Peyer's patch (tissue), 4 donors: Measurements from ENCODE around the gene TTC23. TPM values are rescaled to one million over a fixed set of nuclear protein-coding genes. Genes with fewer than 3 reads are reported as not detected.

Experiments used
- DNase-seq, 3 donors: peaks; one replicate each; pipeline ENCODE4 v3.0.0-alpha.2; 2017 to 2019
- H3K27ac ChIP-seq, 4 donors: fragments of 200-600 bp; sonication (generic); one replicate each; pipeline ENCODE4 v1.5.1; 2016 to 2019
- H3K27me3 ChIP-seq, 2 donors: fragments of 200-600 bp; sonication (generic); one replicate each; pipeline ENCODE4 v1.5.1; 2019
- H3K36me3 ChIP-seq, 3 donors: fragments of 200-600 bp; sonication (generic); one replicate each; pipeline ENCODE4 v1.5.1; 2016 to 2019
- H3K4me1 ChIP-seq, 4 donors: fragments of 200-600 bp; sonication (generic); one replicate each; pipeline ENCODE4 v1.5.1; 2016 to 2019
- H3K4me3 ChIP-seq, 4 donors: fragments of 200-600 bp; sonication (generic); 1 replicate in 3 of 4; 2 replicates in 1 of 4; pipeline ENCODE4 v1.5.1; 2016 to 2019; ENCODE audit warnings: mild to moderate bottlenecking in 1 of 4
- H3K9me3 ChIP-seq, 4 donors: fragments of 200-600 bp; sonication (generic); one replicate each; pipeline ENCODE4 v1.5.1; 2016 to 2019; ENCODE audit warnings: mild to moderate bottlenecking in 1 of 4
- CTCF ChIP-seq, 6 experiments: fragments of 450-650 bp in 4 of 6; fragments of 200-600 bp in 2 of 6; sonication (generic) in 1 of 6; IDR thresholded peaks; one replicate each; pipeline ENCODE4 v1.5.1; 2017 to 2019; ENCODE audit warnings: antibody characterized with exemption in 6 of 6, mild to moderate bottlenecking in 3 of 6, moderate library complexity in 1 of 6
- POLR2A ChIP-seq, 2 donors: fragments of 450-650 bp; IDR thresholded peaks; one replicate each; pipeline ENCODE4 v1.5.1; 2017; ENCODE audit warnings: antibody characterized with exemption in 2 of 2, mild to moderate bottlenecking in 2 of 2, moderate library complexity in 2 of 2
- total RNA-seq, 4 donors: library from RNA; depleted of rRNA; stranded (reverse); fragments of >200 nt; gene quantifications; one replicate each; pipeline ENCODE4 v1.1.0, GENCODE V29; 2016

TTC23 gene
- total RNA-seq, 4 donors from 2014 or later, result 8.2 to 33.0 (median 22.9) TPM

GRCh38 chr15:99163271-99164062, 85.9 kb downstream of the TTC23 start:
- H3K4me3 ChIP-seq, result no peak overlapping the region
- no peak overlapping the region for H3K27ac ChIP-seq
- no peaks in the 10 kb centered on the region for H3K9me3 ChIP-seq
- TF ChIP-seq CTCF (IDR thresholded peaks at IDR 0.05) (no peak), POLR2A (IDR thresholded peaks at IDR 0.05) (no peak)
- peaks cover 0 to 14% (median 0%) of the 10 kb centered on the region in 3 donors for H3K36me3 ChIP-seq
- DNase-seq, result no peak
- H3K4me1 ChIP-seq, result no peaks in the 10 kb centered on the region
- no peaks in the 10 kb centered on the region for H3K27me3 ChIP-seq

GRCh38 chr15:99158626-99159412, 90.6 kb downstream of the TTC23 start:
- Histone ChIP-seq H3K9me3 (no peaks in the 10 kb centered on the region), H3K27me3 (no peaks in the 10 kb centered on the region), H3K4me3 (no peak overlapping the region), H3K36me3 (peaks cover 0 to 14% (median 0%) of the 10 kb centered on the region in 3 donors), H3K27ac (no peak overlapping the region), H3K4me1 (no peaks in the 10 kb centered on the region)
- TF ChIP-seq CTCF (IDR thresholded peaks at IDR 0.05) (no peak), POLR2A (IDR thresholded peaks at IDR 0.05) (no peak)
- DNase-seq, result no peak

- no peak for TF ChIP-seq CTCF (IDR thresholded peaks at IDR 0.05)
- no peak for TF ChIP-seq POLR2A (IDR thresholded peaks at IDR 0.05)
- Histone ChIP-seq H3K27ac (no peak overlapping the region), H3K4me3 (no peak overlapping the region), H3K36me3 (peaks cover 0 to 14% (median 0%) of the 10 kb centered on the region in 3 donors), H3K4me1 (no peaks in the 10 kb centered on the region), H3K9me3 (no peaks in the 10 kb centered on the region), H3K27me3 (no peaks in the 10 kb centered on the region)
- DNase-seq, result no peak
These were observed 91.9 kb downstream of the TTC23 start for GRCh38 chr15:99157456-99157855.

GRCh38 chr15:99155961-99156443, 93.4 kb downstream of the TTC23 start:
- H3K4me3 ChIP-seq, result no peak overlapping the region
- DNase-seq, result no peak
- peaks cover 0 to 5% (median 0%) of the 10 kb centered on the region in 3 donors for H3K36me3 ChIP-seq
- no peaks in the 10 kb centered on the region for H3K27me3 ChIP-seq
- TF ChIP-seq CTCF (IDR thresholded peaks at IDR 0.05), result no peak
- TF ChIP-seq POLR2A (IDR thresholded peaks at IDR 0.05), result no peak
- H3K27ac ChIP-seq, result no peak overlapping the region
- H3K4me1 ChIP-seq, result no peaks in the 10 kb centered on the region
- no peaks in the 10 kb centered on the region for H3K9me3 ChIP-seq

- no peak overlapping the region for H3K4me3 ChIP-seq
- no peaks in the 10 kb centered on the region for H3K27me3 ChIP-seq
- peaks cover 0 to 5% (median 0%) of the 10 kb centered on the region in 3 donors for H3K36me3 ChIP-seq
- H3K9me3 ChIP-seq, result no peaks in the 10 kb centered on the region
- H3K4me1 ChIP-seq, result no peaks in the 10 kb centered on the region
- H3K27ac ChIP-seq, result no peak overlapping the region
- no peak for TF ChIP-seq POLR2A (IDR thresholded peaks at IDR 0.05)
- no peak for TF ChIP-seq CTCF (IDR thresholded peaks at IDR 0.05)
- DNase-seq, result no peak
These were observed 95.1 kb downstream of the TTC23 start for GRCh38 chr15:99154271-99154670.
